Neural cell (in vitro differentiated cells): Measurements from ENCODE around the gene BZW2. TPM values are rescaled to one million over a fixed set of nuclear protein-coding genes. Genes with fewer than 3 reads are reported as not detected.
"Not testable (repeated sequence)": the region's sequence is repeated elsewhere in the genome, so short reads cannot be mapped to it uniquely, and the experiment has no call there.

Experiments
- H2AFZ ChIP-seq: fragments of 200-600, 300-800 bp; sonication (generic), shearing (Covaris generic); 2 replicates; pipeline ENCODE4 v1.6.0; 2014; ENCODE audit warnings: low read depth, mild to moderate bottlenecking, antibody characterized with exemption, low read length, moderate library complexity
- H3F3A ChIP-seq: fragments of 200-600 bp; shearing (Covaris generic); 2 replicates; pipeline ENCODE4 v1.6.1; 2016; ENCODE audit warnings: mild to moderate bottlenecking, moderate library complexity, mixed read lengths, antibody characterized with exemption, low read length; ENCODE audit not compliant: insufficient read depth, poor library complexity, severe bottlenecking
- H3K27ac ChIP-seq: fragments of 200-600, 300-800 bp; sonication (generic), shearing (Covaris generic); 2 replicates; pipeline ENCODE4 v1.5.1; 2014; ENCODE audit warnings: mild to moderate bottlenecking, low read length, moderate library complexity
- H3K27me3 ChIP-seq: fragments of 300-800, 200-600 bp; sonication (generic), shearing (Covaris generic); 2 replicates; pipeline ENCODE4 v1.6.0; 2014; ENCODE audit warnings: mild to moderate bottlenecking, low read depth, low read length, moderate library complexity; ENCODE audit not compliant: insufficient read depth
- H3K36me3 ChIP-seq: fragments of 300-800, 200-600 bp; sonication (generic), shearing (Covaris generic); 2 replicates; pipeline ENCODE4 v1.5.1; 2014; ENCODE audit warnings: mild to moderate bottlenecking, antibody characterized with exemption, low read length, moderate library complexity; ENCODE audit not compliant: insufficient read depth
- H3K4me2 ChIP-seq: fragments of 300-800, 200-600 bp; sonication (generic), shearing (Covaris generic); 2 replicates; pipeline ENCODE4 v1.6.0; 2014; ENCODE audit warnings: mild to moderate bottlenecking, low read length
- H3K4me3 ChIP-seq: fragments of 300-800, 200-600 bp; sonication (generic), shearing (Covaris generic); 2 replicates; pipeline ENCODE4 v1.5.1; 2014; ENCODE audit warnings: mild to moderate bottlenecking, low read length, moderate library complexity
- H3K79me2 ChIP-seq: fragments of 200-600 bp; shearing (Covaris generic); replicated peaks from 2 replicates; pipeline ENCODE4 v1.6.0; 2014; ENCODE audit warnings: mild to moderate bottlenecking, low read length, moderate library complexity; ENCODE audit not compliant: insufficient read depth
- H3K9ac ChIP-seq: fragments of 300-800, 200-600 bp; sonication (generic), shearing (Covaris generic); 2 replicates; pipeline ENCODE4 v1.6.1; 2016; ENCODE audit warnings: mild to moderate bottlenecking, low read length, mixed read lengths
- H3K9me2 ChIP-seq: fragments of 200-600 bp; shearing (Covaris generic); 2 replicates; pipeline ENCODE4 v1.6.1; 2016; ENCODE audit warnings: mild to moderate bottlenecking, low read length, mixed read lengths; ENCODE audit not compliant: insufficient read depth
- H3K9me3 ChIP-seq: fragments of 200-600, 300-800 bp; sonication (generic), shearing (Covaris generic); 2 replicates; pipeline ENCODE4 v1.6.1; 2016; ENCODE audit warnings: mild to moderate bottlenecking, mixed run types, low read length, moderate library complexity, mixed read lengths
- H4K20me1 ChIP-seq: fragments of 200-600 bp; shearing (Covaris generic); 2 replicates; pipeline ENCODE4 v1.6.1; 2016; ENCODE audit warnings: mild to moderate bottlenecking, mixed run types; ENCODE audit not compliant: insufficient read depth
- CTCF ChIP-seq: fragments of 450-650 bp; IDR thresholded peaks from 2 replicates; pipeline ENCODE4 v1.5.1; 2014; ENCODE audit warnings: antibody characterized with exemption, mild to moderate bottlenecking, moderate library complexity; ENCODE audit not compliant: poor library complexity, severe bottlenecking
- EP300 ChIP-seq: fragments of 450-650 bp; conservative IDR thresholded peaks from 2 replicates; pipeline ENCODE4 v1.6.1; 2014; ENCODE audit warnings: antibody characterized with exemption, mild to moderate bottlenecking, moderate library complexity; ENCODE audit not compliant: poor library complexity, severe bottlenecking
- EZH2 ChIP-seq: fragments of 200-600, 300-800 bp; shearing (Covaris generic), sonication (generic); IDR thresholded peaks from 2 replicates; pipeline ENCODE4 v1.6.1; 2014; ENCODE audit warnings: antibody characterized with exemption, low read length, borderline replicate concordance, mild to moderate bottlenecking; ENCODE audit not compliant: insufficient read depth, poor library complexity, severe bottlenecking
- MXI1 ChIP-seq: fragments of 450-650 bp; conservative IDR thresholded peaks from 2 replicates; pipeline ENCODE4 v1.6.1; 2014; ENCODE audit warnings: antibody characterized with exemption, mild to moderate bottlenecking; ENCODE audit not compliant: poor library complexity, severe bottlenecking
- POLR2AphosphoS5 ChIP-seq: IDR thresholded peaks from 2 replicates; pipeline ENCODE4 v1.6.1; 2012
- RAD21 ChIP-seq: fragments of 450-650 bp; conservative IDR thresholded peaks from 2 replicates; pipeline ENCODE4 v1.6.1; 2014; ENCODE audit warnings: antibody characterized with exemption, mild to moderate bottlenecking, moderate library complexity
- REST ChIP-seq: IDR thresholded peaks from 2 replicates; pipeline ENCODE4 v1.6.1; 2012; ENCODE audit warnings: borderline replicate concordance
- SMC3 ChIP-seq: fragments of 450-650 bp; conservative IDR thresholded peaks from 2 replicates; pipeline ENCODE4 v1.6.1; 2014; ENCODE audit warnings: antibody characterized with exemption, mild to moderate bottlenecking, moderate library complexity; ENCODE audit not compliant: poor library complexity
- TAF1 ChIP-seq: IDR thresholded peaks from 2 replicates; pipeline ENCODE4 v1.6.1; 2012; ENCODE audit warnings: low read depth
- polyA plus RNA-seq: library from polyadenylated mRNA; depleted of rRNA; stranded (reverse); fragments of >200 nt; gene quantifications from 2 replicates; pipeline ENCODE4 v1.2.3, GENCODE V29; 2014

BZW2 gene
- polyA plus RNA-seq, 1 donor from 2014 or later: 203 TPM

GRCh38 chr7:16675277-16675676 is 29.3 kb downstream of the BZW2 start:
- TF ChIP-seq POLR2AphosphoS5 (no peak), TAF1 (no peak)
- no peak overlapping the region for H3K4me2 ChIP-seq
- no peak overlapping the region for H3K4me3 ChIP-seq
- no peaks in the 10 kb centered on the region for H3F3A ChIP-seq
- no peaks in the 10 kb centered on the region for H3K79me2 ChIP-seq
- H3K9ac ChIP-seq: no peak overlapping the region
- peaks cover 10% of the 10 kb centered on the region for H3K36me3 ChIP-seq
- H3K9me3 ChIP-seq: no peaks in the 10 kb centered on the region
- no peaks in the 10 kb centered on the region for H3K27me3 ChIP-seq
- no peaks in the 10 kb centered on the region for H4K20me1 ChIP-seq
- H3K27ac ChIP-seq: no peak overlapping the region
- H2AFZ ChIP-seq: no peak overlapping the region
- H3K9me2 ChIP-seq: no peaks in the 10 kb centered on the region

GRCh38 chr7:16677978-16678494 is 32.1 kb downstream of the BZW2 start:
- no peaks in the 10 kb centered on the region for H3K27me3 ChIP-seq
- no peak overlapping the region for H3K4me3 ChIP-seq
- H3K4me2 ChIP-seq: no peak overlapping the region
- no peak overlapping the region for H3K9ac ChIP-seq
- H4K20me1 ChIP-seq: no peaks in the 10 kb centered on the region
- no peak overlapping the region for H2AFZ ChIP-seq
- no peaks in the 10 kb centered on the region for H3K9me3 ChIP-seq
- H3K27ac ChIP-seq: no peak overlapping the region
- TF ChIP-seq REST (no peak), CTCF (no peak), EP300 (no peak), EZH2 (no peak), MXI1 (no peak), TAF1 (no peak), RAD21 (no peak), POLR2AphosphoS5 (no peak), SMC3 (no peak)
- peaks cover 17% of the 10 kb centered on the region for H3K36me3 ChIP-seq
- no peaks in the 10 kb centered on the region for H3K79me2 ChIP-seq
- H3F3A ChIP-seq: no peaks in the 10 kb centered on the region
- H3K9me2 ChIP-seq: no peaks in the 10 kb centered on the region

- H3F3A ChIP-seq, H3K9ac ChIP-seq, H3K79me2 ChIP-seq, H3K27me3 ChIP-seq, H2AFZ ChIP-seq, H3K27ac ChIP-seq, H3K4me2 ChIP-seq, H3K4me3 ChIP-seq, H3K9me3 ChIP-seq, H3K9me2 ChIP-seq, H4K20me1 ChIP-seq: not testable (repeated sequence)
- peaks cover 17% of the 10 kb centered on the region for H3K36me3 ChIP-seq
Measured at GRCh38 chr7:16678645-16679566, 32.9 kb downstream of the BZW2 start.
